VCaP (cell line): ENCODE data around the gene ARHGAP12.

Experiments
- H3K27ac ChIP-seq: fragments of 450-650 bp; 2 replicates; pipeline ENCODE4 v1.5.1; 2017
- TF ChIP-seq, protein P1 (sequence below): fragments of 450-650 bp; conservative IDR thresholded peaks from 2 replicates; pipeline ENCODE4 v1.5.1; 2017; ENCODE audit warnings: mild to moderate bottlenecking, moderate library complexity

Gene ARHGAP12

DNA sequence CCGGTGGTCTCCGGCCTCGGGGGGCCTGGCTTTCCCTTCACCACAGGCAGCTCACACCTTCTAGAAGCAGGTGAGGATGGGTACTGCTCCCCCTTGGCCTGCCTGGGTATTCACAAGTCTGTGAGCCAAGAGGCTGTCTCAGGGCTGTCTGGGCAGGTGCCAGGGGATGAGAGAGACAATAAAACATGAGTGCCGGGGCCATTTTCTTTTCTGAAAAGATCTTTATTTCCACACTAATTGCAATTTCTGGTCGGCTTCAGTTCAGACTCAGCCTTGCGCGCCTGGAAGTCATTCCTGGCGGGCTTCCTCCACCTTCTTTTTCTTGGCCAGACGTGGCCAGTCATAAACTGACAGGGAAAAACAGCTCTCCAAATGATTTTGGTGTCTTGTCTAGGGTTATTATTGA lies 171.2 kb downstream of the ARHGAP12 start:
- TF ChIP-seq, protein P1, sequence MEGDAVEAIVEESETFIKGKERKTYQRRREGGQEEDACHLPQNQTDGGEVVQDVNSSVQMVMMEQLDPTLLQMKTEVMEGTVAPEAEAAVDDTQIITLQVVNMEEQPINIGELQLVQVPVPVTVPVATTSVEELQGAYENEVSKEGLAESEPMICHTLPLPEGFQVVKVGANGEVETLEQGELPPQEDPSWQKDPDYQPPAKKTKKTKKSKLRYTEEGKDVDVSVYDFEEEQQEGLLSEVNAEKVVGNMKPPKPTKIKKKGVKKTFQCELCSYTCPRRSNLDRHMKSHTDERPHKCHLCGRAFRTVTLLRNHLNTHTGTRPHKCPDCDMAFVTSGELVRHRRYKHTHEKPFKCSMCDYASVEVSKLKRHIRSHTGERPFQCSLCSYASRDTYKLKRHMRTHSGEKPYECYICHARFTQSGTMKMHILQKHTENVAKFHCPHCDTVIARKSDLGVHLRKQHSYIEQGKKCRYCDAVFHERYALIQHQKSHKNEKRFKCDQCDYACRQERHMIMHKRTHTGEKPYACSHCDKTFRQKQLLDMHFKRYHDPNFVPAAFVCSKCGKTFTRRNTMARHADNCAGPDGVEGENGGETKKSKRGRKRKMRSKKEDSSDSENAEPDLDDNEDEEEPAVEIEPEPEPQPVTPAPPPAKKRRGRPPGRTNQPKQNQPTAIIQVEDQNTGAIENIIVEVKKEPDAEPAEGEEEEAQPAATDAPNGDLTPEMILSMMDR, result no peak
- H3K27ac ChIP-seq, result no peak overlapping the region

DNA sequence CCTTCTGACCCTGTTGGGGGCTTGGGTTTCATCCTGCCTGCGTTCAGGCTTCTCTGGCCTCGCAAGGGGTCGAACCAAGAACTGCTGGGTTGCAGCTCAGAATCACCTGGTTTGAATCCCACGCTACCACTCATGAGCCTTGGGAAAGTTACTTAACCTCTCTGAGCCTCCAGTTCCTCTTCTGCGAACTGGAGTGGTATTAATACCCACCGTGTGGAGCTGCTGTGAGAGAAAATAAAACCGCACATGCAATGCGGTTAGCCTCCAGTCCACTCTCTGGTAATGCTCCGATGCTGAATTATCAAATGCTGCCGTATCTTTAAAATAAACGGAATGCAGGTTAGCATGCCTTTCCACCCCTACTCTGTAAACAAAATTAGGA lies 171.9 kb downstream of the ARHGAP12 start:
- TF ChIP-seq, protein P1, result no peak
- H3K27ac ChIP-seq, result no peak overlapping the region

DNA sequence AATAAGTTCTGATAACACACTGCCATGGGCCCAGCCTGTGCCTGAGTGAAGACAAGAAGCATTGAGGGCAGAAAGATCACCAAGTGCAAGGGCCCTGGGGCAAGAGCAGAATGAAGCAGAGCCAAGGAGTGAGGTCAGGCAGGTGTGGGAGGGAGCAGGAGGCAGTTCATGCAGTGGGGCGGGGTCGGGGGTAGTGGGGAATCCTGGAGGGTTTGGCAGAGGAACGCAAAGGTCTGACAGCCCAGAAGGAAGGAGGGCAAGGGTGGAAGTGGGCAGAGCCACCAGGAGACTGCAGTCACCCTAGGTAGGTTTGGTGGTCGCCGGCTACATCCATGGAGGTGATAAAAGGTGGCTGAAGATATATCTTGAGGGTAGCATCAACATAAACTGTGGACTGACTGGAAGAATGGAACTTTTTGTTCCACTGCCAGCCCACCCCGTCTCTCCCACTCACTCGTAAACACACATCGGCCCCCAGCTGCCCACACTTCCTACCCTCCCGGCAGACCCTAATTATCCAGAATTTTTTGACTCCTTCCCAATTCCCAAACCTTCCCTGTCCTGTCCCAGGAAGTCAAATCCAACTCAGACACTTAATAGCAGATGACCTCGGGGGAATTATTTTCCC lies 172.4 kb downstream of the ARHGAP12 start:
- TF ChIP-seq, protein P1, result no peak
- H3K27ac ChIP-seq, result no peak overlapping the region
